ENCODE measurements around the gene HEATR9.

Gene HEATR9

GRCh38 chr17:35864853-35865252 lies 3.8 kb downstream of the HEATR9 start:
- no peak for DNase-seq

DNA sequence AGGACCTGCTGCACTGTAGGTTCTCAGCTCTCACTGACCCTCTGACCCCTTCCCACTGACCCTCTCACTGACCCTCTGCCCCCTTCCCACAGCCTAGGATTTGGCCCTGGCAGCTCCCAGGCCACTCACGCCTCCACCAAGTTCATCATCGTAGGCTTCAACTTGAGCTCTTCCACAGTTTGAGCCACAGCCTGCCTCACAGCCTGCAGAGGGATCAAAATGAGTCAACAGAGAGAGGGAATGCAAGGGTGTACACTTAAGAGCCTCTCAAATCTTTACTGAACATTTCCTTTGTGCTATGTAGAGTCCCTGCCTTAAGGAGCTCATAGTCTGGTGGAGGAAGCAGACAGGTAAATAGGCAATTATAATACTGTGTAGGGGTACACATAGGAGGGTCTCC lies 12.1 kb downstream of the HEATR9 start:
- no peak for DNase-seq

GRCh38 chr17:35855965-35856364 lies 12.7 kb downstream of the HEATR9 start:
- DNase-seq, result no peak

GRCh38 chr17:35849469-35850348 lies 19.0 kb downstream of the HEATR9 start:
- peak; percentile 76 for DNase-seq

GRCh38 chr17:35847633-35848373 lies 20.9 kb downstream of the HEATR9 start:
- no peak for DNase-seq

DNA sequence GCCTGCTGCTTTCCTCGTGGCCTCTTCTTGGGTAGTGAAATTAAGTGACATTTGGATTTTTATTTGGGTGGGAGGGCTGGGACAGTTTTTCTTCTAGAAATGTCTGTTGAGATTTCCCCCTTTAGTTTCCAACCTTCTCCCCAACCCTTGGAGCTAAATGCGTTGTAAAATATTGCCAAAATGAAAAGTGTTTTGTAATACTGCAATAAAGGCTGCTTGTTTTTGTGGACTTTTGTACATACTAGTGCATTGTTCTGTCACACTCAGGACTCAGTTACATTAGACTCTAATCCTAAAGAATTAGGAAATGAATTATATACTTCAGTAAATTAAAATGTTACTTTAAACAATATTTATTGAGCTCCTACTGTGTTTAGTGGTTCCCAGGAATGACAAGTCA lies 21.7 kb downstream of the HEATR9 start:
- no peak for DNase-seq

DNA sequence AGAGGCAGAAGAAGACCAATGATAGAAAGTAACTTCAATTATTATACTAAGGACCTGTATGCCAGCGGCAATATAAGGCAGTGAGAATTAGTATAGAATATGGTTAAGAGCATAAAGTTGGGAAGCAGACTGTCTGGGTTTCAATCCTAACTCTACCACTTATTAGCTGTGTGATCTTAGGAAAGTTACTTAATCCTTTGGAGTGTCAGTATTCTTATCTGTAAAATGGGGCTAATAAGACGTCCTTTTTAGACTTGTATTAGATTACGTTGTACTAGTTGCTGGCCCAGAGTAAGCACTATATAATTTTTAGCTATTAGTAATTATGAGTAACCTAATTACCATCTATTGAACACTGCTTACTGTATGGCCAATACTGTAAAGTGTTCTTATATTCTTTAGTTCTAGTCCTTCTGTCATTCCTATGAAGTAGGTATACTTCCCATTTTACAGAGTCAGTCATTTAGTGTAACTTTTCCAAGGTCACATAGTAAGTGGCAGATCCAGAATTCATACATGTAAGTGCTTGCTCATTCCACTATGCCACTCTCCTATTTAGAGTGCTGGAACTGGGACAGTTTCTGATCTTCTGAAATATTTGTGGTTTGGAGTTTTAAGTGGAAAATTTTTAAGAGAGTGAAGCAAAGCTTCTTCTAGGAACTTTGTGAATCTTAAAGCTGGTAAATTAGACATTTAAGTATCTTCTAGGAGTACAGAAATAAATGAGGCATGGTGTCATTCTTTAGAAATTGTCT lies 22.5 kb downstream of the HEATR9 start:
- no peak for DNase-seq

GRCh38 chr17:35844547-35844946 lies 24.1 kb downstream of the HEATR9 start:
- no peak for DNase-seq

GRCh38 chr17:35843698-35844097 lies 25.0 kb downstream of the HEATR9 start:
- DNase-seq, result no peak

GRCh38 chr17:35842239-35842638 lies 26.5 kb downstream of the HEATR9 start:
- no peak for DNase-seq

- DNase-seq, result no peak
Measured at GRCh38 chr17:35841505-35841904, 27.2 kb downstream of the HEATR9 start.

DNA sequence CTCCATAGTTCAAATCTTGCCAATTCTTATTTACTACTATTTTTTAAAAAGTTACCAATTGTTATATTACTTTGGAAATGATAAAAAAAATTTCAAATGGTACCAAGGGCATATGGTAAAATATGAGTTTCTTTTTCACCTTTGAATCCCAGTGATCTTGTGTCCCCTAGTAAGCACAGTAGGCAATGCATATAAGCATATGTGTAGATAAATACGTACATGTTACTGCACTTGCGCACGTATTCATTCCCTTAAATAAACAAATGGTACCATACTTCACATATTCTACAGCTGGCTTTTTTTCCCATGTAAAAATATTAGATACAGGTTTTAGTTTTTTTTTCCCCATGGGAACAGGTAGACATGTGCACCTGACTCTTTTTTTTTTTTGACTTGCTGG lies 27.6 kb downstream of the HEATR9 start:
- DNase-seq, result no peak

DNA sequence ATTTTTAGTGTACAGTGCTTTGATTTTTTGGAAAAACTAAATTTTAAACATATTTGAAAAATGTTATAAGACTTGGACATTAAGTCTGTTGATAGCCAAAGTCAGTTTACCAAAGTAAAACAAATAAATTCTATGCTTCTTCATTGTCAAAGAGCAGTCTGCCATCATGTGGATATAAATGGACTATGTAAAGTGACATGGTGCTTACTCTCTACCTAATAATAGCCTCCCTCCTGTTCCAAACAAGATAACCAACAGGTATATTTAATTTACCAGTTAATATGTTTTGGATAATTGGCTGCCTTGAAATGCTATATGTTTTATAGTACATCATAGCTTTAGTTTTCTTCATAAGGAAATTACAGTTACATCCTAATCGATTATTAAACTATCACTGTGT lies 43.5 kb downstream of the HEATR9 start:
- DNase-seq, result no peak

GRCh38 chr17:35821308-35821707 lies 47.4 kb downstream of the HEATR9 start:
- DNase-seq, result no peak

GRCh38 chr17:35819455-35819854 lies 49.2 kb downstream of the HEATR9 start:
- DNase-seq, result no peak

- no peak for DNase-seq
Measured at GRCh38 chr17:35817196-35817595, 51.5 kb downstream of the HEATR9 start.

DNA sequence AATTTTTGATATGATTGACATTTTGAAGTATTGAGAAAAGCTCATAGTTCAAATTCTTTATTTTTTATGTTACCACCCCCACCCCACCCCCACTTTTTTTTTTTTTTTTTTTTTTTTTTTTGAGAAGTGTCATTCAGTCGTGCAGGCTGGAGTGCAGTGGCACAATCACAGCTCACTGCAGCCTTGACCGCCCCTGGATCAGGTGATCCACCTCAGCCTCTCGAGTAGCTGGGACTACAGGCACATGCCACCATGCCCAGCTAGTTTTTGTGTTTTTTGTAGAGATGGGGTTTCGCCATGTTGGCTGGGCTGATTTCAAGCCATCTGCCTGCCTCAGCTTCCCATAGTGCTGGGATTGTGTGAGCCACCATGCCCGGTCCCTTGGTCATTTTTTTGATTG lies 52.0 kb downstream of the HEATR9 start:
- no peak for DNase-seq

GRCh38 chr17:35812456-35812855 lies 56.2 kb downstream of the HEATR9 start:
- DNase-seq, result no peak

DNA sequence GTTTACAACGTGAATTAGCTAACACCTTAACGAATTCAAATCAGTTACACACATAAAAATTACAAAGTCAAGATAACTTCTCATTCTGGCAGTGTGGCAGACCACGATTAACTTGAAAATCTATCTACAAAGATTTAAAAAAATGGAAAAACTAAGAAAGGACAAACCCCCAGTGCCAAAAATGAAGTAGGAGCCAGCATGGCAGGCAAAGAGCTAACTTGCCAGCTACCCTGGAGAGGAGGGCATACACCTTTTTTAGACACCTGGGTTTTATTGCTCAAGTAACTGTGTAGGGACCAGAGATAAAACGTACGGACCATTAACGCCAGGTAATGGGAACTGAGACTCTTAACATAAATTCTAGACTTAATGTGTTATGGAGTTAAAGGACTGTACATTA lies 56.9 kb downstream of the HEATR9 start:
- DNase-seq, result no peak

DNA sequence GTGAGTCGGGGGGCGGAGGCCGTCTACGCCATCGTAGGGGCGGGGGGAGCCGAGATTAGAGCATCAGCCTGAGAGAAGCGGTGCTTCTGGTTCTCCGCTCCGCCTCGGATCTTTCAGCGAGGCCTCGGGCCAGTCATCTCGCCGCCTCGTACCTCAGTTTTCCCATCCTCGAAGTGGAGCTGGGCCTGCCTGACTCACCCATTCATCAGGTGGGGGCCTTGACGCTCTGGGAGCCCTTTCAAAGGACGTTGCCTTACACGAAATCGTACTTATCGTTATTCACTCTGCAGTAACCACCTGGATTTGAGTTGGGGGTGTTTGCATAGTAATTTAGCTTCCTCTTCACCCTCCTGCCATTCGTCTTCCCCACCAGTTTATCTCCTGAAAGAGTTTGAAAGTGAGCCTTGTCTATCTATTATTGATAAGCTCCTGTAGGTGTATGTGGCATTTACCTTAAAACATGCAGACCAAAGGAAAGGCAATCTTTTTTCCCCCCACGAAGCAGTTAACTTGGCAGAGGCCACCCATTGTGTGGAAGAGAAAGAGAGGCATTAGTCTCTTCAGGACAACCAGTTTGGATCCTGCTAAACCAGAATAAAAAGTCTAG lies 58.7 kb downstream of the HEATR9 start:
- no peak for DNase-seq

GRCh38 chr17:35808962-35809854 lies 59.5 kb downstream of the HEATR9 start, which contains the start of gene TAF15:
TSS of gene TAF15 (plus strand) at chr17:35809484. CDS start at chr17:35809570, 86 bp downstream.
- peak; percentile 97 for DNase-seq

Data from NCI-H1694 (cell line).